ENCODE results near the gene RHEX.

RHEX gene

DNA sequence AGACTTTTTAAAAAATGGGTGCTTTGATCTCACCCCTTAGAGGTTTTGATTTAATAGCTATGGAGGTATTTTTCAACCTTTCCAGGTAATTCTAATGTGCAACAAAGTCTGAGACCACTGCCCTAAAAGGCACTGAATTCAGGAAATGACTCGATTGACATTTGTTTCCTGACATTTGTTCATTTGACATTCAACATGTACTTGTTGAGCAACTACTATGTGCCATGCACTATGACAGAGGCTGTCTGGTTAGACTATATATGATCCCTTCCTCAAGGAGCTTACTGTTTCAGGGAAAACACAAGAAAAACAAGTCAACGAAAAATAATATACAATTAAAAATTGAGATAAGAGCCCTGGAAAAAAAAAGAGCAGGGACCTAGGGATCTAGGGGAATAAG, 89.8 kb downstream of the RHEX start:
- no peaks in the 10 kb centered on the region for H3K36me3 Mint-ChIP-seq (ENCODE audit: low read depth)
- H3K27me3 Mint-ChIP-seq (ENCODE audit: low read depth, poor library complexity) = peaks cover 10% of the 10 kb centered on the region
- DNase-seq = no peak
- no peak overlapping the region for H3K27ac Mint-ChIP-seq
- no peak overlapping the region for H3K4me3 Mint-ChIP-seq
- TF ChIP-seq, protein P1, sequence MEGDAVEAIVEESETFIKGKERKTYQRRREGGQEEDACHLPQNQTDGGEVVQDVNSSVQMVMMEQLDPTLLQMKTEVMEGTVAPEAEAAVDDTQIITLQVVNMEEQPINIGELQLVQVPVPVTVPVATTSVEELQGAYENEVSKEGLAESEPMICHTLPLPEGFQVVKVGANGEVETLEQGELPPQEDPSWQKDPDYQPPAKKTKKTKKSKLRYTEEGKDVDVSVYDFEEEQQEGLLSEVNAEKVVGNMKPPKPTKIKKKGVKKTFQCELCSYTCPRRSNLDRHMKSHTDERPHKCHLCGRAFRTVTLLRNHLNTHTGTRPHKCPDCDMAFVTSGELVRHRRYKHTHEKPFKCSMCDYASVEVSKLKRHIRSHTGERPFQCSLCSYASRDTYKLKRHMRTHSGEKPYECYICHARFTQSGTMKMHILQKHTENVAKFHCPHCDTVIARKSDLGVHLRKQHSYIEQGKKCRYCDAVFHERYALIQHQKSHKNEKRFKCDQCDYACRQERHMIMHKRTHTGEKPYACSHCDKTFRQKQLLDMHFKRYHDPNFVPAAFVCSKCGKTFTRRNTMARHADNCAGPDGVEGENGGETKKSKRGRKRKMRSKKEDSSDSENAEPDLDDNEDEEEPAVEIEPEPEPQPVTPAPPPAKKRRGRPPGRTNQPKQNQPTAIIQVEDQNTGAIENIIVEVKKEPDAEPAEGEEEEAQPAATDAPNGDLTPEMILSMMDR (IDR thresholded peaks at IDR 0.05) = no peak
- H3K9me3 Mint-ChIP-seq = peaks cover 20% of the 10 kb centered on the region
- peaks cover 43% of the 10 kb centered on the region for H3K4me1 Mint-ChIP-seq

DNA sequence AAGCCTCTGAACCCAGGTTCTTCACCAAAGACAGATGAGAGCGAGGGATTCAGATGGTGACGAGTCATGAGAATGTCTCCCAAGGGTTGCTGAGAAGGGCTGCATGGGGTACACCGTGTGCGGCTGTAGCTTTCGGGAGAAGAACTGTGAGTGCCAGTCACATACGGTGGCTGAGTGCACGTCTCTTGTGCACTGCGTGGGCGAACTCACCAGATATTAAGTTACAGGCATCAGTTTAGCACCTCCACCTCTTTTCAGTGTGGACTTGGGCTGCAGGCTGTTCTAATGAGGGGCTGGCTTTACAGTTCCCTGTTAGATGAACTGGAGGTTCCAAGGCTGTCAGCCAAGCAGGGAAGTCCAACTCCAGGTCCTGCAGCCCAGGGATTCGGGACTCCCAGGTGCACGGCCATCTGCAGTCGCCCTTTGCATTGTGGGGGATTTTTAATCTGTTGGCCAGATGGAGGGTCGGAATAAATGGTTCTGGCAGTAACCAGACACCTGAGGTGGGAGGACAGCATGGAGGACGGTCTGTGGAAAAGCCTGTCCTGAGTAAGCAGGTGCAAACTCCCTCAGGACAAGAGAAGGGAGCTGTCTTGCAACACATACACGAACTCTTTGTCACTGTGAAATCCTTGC, 90.7 kb downstream of the RHEX start:
- Mint-ChIP-seq H3K36me3 (ENCODE audit: low read depth) (no peaks in the 10 kb centered on the region), H3K4me1 (peaks cover 43% of the 10 kb centered on the region), H3K4me3 (no peak overlapping the region), H3K9me3 (peaks cover 24% of the 10 kb centered on the region), H3K27me3 (ENCODE audit: low read depth, poor library complexity) (peaks cover 8% of the 10 kb centered on the region), H3K27ac (peak overlapping the region; percentile 60)
- DNase-seq = no peak
- TF ChIP-seq, protein P1 (IDR thresholded peaks at IDR 0.05) = no peak

DNA sequence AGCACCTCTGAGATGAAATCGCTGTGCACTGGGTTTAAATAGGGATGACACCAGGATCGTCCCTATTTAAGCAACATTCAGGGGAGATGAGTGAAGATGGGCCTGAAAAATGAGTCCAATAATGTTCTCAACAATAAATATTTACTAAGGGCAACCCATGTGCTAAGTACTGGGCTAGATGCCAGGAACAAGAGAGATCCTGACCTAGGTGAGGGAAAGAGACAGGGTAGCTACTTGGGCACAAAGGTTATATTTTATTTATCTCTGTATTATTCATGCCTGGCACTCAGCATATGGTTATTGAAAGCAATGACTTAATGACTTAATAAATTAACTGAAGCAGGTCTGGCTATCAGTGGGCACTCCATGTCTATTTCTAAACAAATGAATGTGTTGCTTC, 91.6 kb downstream of the RHEX start:
- Mint-ChIP-seq H3K9me3 (peaks cover 22% of the 10 kb centered on the region), H3K4me3 (no peak overlapping the region), H3K27ac (no peak overlapping the region), H3K36me3 (ENCODE audit: low read depth) (no peaks in the 10 kb centered on the region), H3K27me3 (ENCODE audit: low read depth, poor library complexity) (peaks cover 5% of the 10 kb centered on the region), H3K4me1 (peaks cover 43% of the 10 kb centered on the region)
- TF ChIP-seq, protein P1 (IDR thresholded peaks at IDR 0.05) = no peak
- DNase-seq = no peak

DNA sequence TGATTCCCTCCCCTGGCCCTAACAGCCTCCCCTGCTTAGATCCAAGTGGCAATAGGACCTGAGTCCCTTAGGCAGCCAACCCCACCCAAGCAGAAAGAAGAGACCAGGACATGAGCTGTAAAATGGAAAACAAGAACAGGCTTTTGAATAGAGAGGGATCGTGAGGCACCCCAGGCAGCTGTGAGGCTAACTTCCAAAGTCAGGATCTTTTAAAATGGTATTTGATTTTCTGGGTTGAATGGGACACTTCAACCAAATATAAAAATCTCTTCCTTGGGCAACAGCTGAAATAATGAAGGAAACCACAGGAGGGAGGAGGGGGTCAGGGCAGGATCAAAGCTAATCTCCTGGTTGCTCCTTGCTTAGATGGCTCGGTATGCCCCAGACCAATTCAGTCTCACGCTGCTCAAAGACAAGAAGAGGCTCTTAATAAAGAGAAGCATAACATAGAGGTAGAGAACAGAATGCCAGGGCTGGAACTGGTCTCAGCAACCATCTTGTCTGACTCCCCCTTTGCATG, 92.9 kb downstream of the RHEX start:
- Mint-ChIP-seq H3K9me3 (peaks cover 13% of the 10 kb centered on the region), H3K27me3 (ENCODE audit: low read depth, poor library complexity) (peaks cover 4% of the 10 kb centered on the region), H3K27ac (no peak overlapping the region), H3K4me3 (no peak overlapping the region), H3K4me1 (peaks cover 43% of the 10 kb centered on the region), H3K36me3 (ENCODE audit: low read depth) (no peaks in the 10 kb centered on the region)
- TF ChIP-seq, protein P1 (IDR thresholded peaks at IDR 0.05) = no peak
- no peak for DNase-seq
